Measurements from ENCODE around the gene H3-3A.

- no peak for TF ChIP-seq CTCF (IDR thresholded peaks at IDR 0.05)
- TF ChIP-seq POLR2A (IDR thresholded peaks at IDR 0.05) = no peak
Observed at GRCh38 chr1:226026833-226027232, 35.7 kb upstream of the H3-3A start.

Measured in transverse colon (tissue), 3 donors.